ENCODE data around the gene SULT1E1.

GRCh38 chr4:69859140-69859685 is 732 bp downstream of the SULT1E1 start:
- TF ChIP-seq CTCF (tag by site-specific recombination; IDR thresholded peaks at IDR 0.05) (no peak), PRDM10 (tag by site-specific recombination; IDR thresholded peaks at IDR 0.05) (no peak), ZNF610 (tag by site-specific recombination; IDR thresholded peaks at IDR 0.05; ENCODE audit: borderline replicate concordance) (no peak), PRDM1 (tag by site-specific recombination; IDR thresholded peaks at IDR 0.05) (no peak), ZBTB44 (tag by site-specific recombination; IDR thresholded peaks at IDR 0.05) (no peak), ZNF239 (tag by site-specific recombination; IDR thresholded peaks at IDR 0.05) (no peak), TCF7L2 (IDR thresholded peaks at IDR 0.05; ENCODE audit: borderline replicate concordance, low read depth, low read length) (no peak), SP2 (tag by site-specific recombination; IDR thresholded peaks at IDR 0.05) (no peak), ZBTB17 (tag by site-specific recombination; IDR thresholded peaks at IDR 0.05) (no peak), ZNF701 (tag by site-specific recombination; IDR thresholded peaks at IDR 0.05) (no peak), TSHZ1 (tag by site-specific recombination; IDR thresholded peaks at IDR 0.05; ENCODE audit: borderline replicate concordance) (no peak)
- TF ChIP-seq, protein P1, sequence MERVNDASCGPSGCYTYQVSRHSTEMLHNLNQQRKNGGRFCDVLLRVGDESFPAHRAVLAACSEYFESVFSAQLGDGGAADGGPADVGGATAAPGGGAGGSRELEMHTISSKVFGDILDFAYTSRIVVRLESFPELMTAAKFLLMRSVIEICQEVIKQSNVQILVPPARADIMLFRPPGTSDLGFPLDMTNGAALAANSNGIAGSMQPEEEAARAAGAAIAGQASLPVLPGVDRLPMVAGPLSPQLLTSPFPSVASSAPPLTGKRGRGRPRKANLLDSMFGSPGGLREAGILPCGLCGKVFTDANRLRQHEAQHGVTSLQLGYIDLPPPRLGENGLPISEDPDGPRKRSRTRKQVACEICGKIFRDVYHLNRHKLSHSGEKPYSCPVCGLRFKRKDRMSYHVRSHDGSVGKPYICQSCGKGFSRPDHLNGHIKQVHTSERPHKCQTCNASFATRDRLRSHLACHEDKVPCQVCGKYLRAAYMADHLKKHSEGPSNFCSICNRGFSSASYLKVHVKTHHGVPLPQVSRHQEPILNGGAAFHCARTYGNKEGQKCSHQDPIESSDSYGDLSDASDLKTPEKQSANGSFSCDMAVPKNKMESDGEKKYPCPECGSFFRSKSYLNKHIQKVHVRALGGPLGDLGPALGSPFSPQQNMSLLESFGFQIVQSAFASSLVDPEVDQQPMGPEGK (tag by site-specific recombination; IDR thresholded peaks at IDR 0.05) = no peak
- TF ChIP-seq, protein P2, sequence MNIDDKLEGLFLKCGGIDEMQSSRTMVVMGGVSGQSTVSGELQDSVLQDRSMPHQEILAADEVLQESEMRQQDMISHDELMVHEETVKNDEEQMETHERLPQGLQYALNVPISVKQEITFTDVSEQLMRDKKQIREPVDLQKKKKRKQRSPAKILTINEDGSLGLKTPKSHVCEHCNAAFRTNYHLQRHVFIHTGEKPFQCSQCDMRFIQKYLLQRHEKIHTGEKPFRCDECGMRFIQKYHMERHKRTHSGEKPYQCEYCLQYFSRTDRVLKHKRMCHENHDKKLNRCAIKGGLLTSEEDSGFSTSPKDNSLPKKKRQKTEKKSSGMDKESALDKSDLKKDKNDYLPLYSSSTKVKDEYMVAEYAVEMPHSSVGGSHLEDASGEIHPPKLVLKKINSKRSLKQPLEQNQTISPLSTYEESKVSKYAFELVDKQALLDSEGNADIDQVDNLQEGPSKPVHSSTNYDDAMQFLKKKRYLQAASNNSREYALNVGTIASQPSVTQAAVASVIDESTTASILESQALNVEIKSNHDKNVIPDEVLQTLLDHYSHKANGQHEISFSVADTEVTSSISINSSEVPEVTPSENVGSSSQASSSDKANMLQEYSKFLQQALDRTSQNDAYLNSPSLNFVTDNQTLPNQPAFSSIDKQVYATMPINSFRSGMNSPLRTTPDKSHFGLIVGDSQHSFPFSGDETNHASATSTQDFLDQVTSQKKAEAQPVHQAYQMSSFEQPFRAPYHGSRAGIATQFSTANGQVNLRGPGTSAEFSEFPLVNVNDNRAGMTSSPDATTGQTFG (tag by site-specific recombination; IDR thresholded peaks at IDR 0.05; ENCODE audit: borderline replicate concordance) = no peak

Measured in HEK293 (cell line).